Activated CD4-positive, alpha-beta T cell treated with anti-CD3 and anti-CD28 coated beads, Interleukin-2, amount 50 U/mL, for 4 hours (primary cell): Measurements from ENCODE around the gene LIPT1.
"Not testable (repeated sequence)": the region's sequence is repeated elsewhere in the genome, so short reads cannot be mapped to it uniquely, and the experiment has no call there.

Source experiments
- DNase-seq, 2 experiments: peaks; one replicate each; pipeline ENCODE4 v3.0.0-alpha.2; 2020

Gene LIPT1

GRCh38 chr2:99180755-99181623 lies 26.2 kb downstream of the LIPT1 start, which contains the start of the genes MITD1 and MRPL30:
MITD1 (minus strand) TSS chr2:99181058; CDS start chr2:99180981, 77 bp downstream.
MRPL30 (plus strand) TSS chr2:99181184; CDS start chr2:99186204, 5,020 bp downstream.
- DNase-seq, result peak; percentile 86

- DNase-seq, result no peak
Measured at GRCh38 chr2:99181624-99182000, 26.8 kb downstream of the LIPT1 start.

DNA sequence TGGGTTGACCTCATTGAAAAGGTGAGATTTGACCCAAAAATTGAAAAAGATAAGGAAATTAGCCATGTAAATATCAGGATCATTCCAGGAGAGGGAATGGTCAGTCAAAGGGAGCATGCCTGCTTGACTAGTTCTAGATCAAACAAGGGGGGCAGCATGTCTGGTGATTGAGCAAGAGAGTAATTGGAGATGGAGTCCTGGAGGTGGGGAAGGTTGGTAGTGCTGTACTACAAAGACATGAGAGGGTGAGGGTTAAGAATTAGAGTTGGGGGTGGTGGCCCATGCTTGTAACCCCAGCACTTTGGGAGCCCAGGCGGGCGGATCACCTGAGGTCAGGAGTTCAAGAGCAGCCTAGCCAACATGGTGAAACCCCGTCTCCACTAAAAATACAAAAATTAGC lies 28.3 kb downstream of the LIPT1 start:
- no peak for DNase-seq

GRCh38 chr2:99184811-99185210 lies 30.0 kb downstream of the LIPT1 start:
- DNase-seq, result no peak

- no peak for DNase-seq
Measured at GRCh38 chr2:99187011-99187410, 32.2 kb downstream of the LIPT1 start.

GRCh38 chr2:99188357-99188756 lies 33.6 kb downstream of the LIPT1 start:
- no peak for DNase-seq

DNA sequence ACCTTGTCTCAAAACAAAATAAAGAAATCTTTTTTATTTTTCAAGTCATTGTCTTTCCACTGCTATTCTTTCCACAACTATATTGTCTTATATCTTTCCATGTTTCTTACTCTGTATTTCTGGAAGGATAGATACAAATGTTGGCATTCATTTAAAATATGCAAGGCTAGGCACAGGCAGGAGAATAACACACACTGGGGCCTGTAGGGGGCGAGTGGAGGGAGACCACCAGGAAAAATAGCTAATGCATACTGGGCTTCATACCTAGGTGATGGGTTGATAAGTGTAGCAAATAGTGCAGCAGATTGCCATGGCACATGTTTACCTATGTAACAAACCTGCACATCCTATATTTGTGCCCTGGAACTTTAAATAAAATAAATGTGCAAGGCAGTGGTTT lies 35.8 kb downstream of the LIPT1 start:
- DNase-seq, result no peak

GRCh38 chr2:99192364-99192763 lies 37.6 kb downstream of the LIPT1 start:
- DNase-seq, result not testable (repeated sequence)

DNA sequence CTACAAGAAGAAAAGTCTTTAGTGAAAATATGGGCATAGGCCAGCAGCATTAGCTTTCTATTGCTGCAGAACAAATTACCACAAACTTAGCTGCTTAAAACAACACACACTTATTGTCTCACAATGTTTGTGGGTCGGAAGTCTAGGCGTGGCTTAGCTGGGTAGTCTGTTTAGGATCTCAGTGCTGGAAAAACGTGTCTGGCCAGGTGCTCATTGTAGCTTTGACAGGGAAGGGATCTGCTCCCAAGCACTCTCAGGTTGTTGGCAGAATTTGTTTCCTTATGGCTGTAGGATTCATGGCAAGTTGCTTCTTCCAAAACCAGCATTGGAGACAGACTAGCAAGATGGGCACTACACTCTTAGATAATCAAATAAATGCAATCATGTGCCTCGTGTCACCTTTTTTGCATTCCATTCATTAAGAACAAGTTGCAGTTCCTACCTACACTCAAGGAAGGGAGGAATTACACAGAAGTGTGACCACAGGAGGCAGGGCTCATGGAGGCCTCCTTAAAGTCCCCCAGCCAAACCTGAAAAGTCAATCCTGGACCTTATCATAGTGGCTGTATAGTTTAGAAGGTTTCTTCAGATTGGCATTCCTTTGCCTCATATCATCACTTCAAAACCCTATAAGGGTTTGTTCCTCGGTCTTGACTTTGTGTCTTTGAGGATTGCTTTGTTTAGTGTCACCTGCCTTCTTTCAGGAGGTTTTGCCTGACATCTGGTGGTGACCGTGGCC lies 43.5 kb downstream of the LIPT1 start:
- no peak for DNase-seq

DNA sequence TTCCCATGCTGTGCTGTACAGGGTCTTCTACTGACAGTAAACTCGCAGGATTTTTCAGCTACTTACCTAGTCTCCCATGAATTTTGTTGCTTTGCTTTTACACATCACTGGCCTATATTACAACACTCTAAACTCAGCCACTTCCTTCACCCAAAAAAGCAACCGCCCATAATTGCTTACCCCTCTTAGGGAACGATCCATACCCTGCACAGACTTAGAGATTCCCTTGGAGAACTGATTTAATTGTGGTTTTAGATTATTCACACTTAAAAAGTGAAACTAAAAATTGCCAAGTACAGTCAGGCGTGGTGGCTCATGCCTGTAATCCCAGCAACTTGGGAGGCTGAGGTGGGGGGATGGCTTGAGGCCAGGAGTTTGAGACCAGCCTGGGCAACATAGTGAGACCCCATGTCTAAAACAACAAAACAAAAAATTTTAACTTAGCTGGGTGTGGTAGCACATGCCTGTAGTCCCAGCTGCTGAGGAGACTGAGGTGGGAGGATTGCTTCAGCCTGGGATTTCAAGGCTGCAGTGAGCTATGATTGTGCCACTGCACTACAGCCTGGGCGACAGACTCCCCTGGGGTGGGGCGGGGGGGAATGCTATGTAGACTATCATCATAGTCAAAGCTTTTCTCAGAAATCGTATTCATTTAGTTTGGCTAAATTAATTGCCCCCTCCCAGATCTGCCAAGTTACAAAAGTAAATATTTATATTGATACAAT lies 45.5 kb downstream of the LIPT1 start:
- no peak for DNase-seq

- no peak for DNase-seq
Measured at GRCh38 chr2:99201959-99202678, 47.4 kb downstream of the LIPT1 start.

GRCh38 chr2:99205491-99205890 lies 50.7 kb downstream of the LIPT1 start:
- no peak for DNase-seq
